ENCODE results near the gene ITSN1.
A peak's percentile ranks its signal among the peaks of the same experiment; 100 is the strongest.

- TF ChIP-seq EP300 (IDR thresholded peaks at IDR 0.05; ENCODE audit: borderline replicate concordance) = peak; percentile 53; the same call in 1 of the 2 replicates
- peak; percentile 41; the same call in 1 of the 2 replicates for TF ChIP-seq FOXM1 (IDR thresholded peaks at IDR 0.05; ENCODE audit: borderline replicate concordance, low read depth)
- no peak for TF ChIP-seq CREB1 (IDR thresholded peaks at IDR 0.05; ENCODE audit: low read depth)
- no peak for TF ChIP-seq TAF1 (IDR thresholded peaks at IDR 0.05; ENCODE audit: low read depth)
Measured at GRCh38 chr21:33655588-33656221, 13.4 kb downstream of the ITSN1 start.

Measured in Ishikawa (cell line).